Activated CD4-positive, alpha-beta T cell treated with anti-CD3 and anti-CD28 coated beads, Interleukin-2, Interleukin-6, amounts not matched to agents 100 ng/mL and 50 ng/mL, durations not matched to agents 16 hours and 8 hours (primary cell): Measurements from ENCODE around the gene PLXNA2.

ENCODE experiments used
- DNase-seq: peaks from one replicate; pipeline ENCODE4 v3.0.0-alpha.2; 2020

PLXNA2 gene

DNA sequence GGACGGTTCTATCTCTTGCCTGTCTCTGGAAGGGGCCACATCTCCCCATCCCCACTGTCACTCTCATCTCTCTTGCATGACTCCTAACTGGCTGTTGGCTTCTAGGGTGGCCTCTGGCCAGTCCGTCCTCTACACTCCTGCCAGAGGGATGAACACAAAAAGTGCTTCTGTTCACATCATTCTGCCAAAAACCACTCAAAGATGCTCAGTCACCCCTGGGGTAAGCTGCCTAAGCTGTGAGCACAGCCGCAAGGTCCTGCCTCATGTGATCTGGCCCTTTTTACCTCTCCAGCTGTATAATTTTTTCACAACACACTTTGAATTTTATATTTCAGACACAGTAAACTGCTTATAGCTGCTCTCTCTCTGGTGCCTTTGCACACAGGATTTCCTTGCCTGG lies 235.7 kb downstream of the PLXNA2 start:
- no peak for DNase-seq

GRCh38 chr1:208007938-208008342 lies 236.2 kb downstream of the PLXNA2 start:
- no peak for DNase-seq

- DNase-seq: no peak
Observed at GRCh38 chr1:208007319-208007937, 236.8 kb downstream of the PLXNA2 start.

GRCh38 chr1:208006258-208006920 lies 237.8 kb downstream of the PLXNA2 start:
- DNase-seq: no peak

DNA sequence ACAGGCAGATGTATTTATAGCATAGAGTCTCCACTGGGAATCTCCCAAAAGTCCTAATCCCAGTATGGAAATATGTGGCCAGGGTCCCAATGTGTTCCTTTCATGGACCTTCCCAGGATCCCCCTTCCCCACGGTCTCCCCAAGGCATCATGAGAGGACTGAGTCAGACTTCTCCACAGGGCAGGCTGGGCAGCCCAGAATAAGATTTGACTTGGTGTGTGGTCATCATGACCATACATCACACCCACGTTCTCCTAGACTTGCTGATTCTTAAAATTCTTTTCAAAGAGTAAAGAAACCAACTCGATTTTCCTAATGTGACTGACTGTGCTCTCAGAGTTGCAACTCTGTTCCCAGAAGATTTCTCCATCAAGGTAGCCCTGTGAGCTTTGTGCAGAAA lies 239.3 kb downstream of the PLXNA2 start:
- DNase-seq: no peak

GRCh38 chr1:208003241-208003640 lies 240.9 kb downstream of the PLXNA2 start:
- DNase-seq: no peak

- no peak for DNase-seq
Observed at GRCh38 chr1:208002672-208003071, 241.5 kb downstream of the PLXNA2 start.

DNA sequence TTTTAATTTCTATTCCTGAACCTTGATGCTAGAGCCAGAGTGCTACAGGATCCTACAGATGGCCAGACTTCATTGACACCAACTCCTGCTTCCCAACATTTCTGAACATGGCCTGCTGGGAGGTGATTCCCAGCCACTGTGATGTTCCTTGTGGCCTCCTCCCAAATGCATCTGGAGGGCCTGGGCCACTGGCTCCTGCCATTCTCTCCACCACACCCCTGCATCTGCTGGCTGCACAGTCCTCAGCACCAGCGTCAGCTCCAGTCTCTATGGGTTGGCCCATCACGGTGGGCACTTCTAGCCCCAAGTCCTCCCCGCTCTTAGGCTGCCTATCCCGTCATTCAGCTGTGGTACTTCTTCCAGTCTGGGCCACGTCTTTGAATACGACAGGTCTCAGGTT lies 242.1 kb downstream of the PLXNA2 start:
- no peak for DNase-seq

GRCh38 chr1:208000504-208000903 lies 243.7 kb downstream of the PLXNA2 start:
- no peak for DNase-seq

- no peak for DNase-seq
Observed at GRCh38 chr1:207999972-208000371, 244.2 kb downstream of the PLXNA2 start.

- DNase-seq: no peak
Observed at GRCh38 chr1:207999274-207999915, 244.8 kb downstream of the PLXNA2 start.

DNA sequence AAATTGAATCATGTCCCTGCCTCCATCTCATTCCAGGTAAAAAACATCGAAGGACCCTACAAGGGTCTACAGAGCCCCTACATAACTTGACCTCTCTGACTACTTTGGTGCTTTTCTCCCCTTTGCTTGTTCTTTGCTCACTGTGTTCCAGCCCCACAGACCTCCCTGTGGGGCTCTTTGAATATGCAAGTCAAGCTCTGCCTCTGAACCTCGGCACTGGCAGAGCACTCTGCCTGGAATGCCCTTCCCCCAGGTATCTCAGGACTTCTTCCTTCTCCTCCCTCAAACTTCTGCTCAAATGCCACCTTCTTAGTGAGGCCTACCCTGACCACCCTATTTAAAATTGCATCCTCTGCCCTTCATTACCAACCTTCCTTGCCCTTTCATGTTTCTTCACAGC lies 245.5 kb downstream of the PLXNA2 start:
- DNase-seq: no peak

- peak; percentile 57 for DNase-seq
Observed at GRCh38 chr1:207997486-207998268, 246.5 kb downstream of the PLXNA2 start.

GRCh38 chr1:207996636-207997035 lies 247.5 kb downstream of the PLXNA2 start:
- DNase-seq: no peak

- no peak for DNase-seq
Observed at GRCh38 chr1:207995576-207995975, 248.6 kb downstream of the PLXNA2 start.

GRCh38 chr1:207993477-207994445 lies 250.4 kb downstream of the PLXNA2 start:
- DNase-seq: no peak

- DNase-seq: no peak
Observed at GRCh38 chr1:207992677-207993236, 251.4 kb downstream of the PLXNA2 start.

DNA sequence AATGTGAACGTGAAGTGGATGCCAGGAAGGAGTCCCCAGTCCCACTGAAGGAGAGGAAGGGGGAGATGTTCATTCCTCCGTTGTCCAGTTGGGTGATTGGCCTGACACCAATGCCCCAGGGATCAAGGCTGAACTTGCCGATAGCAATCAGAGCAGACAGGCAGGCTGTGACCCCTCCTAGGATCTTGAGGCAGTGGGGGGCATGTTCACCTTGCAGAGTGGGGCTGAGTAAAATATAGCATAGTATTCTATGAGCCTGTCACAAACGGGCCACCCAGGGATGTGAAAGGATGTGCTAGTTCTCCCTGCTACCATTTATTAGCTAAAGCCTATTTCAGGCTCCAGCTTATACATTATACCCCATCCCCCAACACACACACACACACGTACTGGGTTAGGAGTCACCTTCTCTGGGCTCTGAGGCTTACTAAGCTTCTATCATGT lies 252.6 kb downstream of the PLXNA2 start:
- no peak for DNase-seq

DNA sequence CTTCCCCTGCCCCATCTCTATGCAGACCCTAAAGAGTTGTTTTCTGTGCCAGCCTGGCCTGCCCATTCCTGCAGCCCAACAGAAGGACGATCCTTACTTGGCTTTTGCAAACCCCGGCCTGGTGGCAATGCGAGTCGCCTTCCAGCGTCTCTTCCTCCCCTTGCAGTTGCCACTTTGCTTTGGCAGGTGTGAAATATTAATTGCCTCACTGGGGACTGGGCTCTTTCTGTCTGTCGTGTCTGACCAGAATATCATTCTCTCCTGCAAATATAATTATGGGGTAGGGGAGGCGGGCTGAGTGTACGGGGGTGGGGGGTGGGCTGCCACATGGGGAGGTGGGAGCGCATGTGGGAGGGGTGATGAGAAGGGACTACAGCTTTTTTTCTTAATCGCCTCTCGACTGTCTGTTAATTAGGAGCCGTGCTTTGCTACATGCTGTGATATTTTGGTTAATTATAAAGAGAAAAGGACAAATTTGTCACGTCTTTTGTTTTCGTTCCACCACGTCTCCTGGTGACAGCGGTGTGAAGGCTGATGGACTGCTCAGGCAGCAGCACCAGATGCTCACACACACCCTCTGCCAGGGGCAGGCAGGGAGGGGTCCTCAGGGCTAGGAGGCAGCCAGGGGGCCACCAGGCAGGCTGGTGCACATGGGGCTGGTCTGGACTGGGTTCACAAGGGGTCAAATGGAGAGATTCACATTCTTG lies 253.2 kb downstream of the PLXNA2 start:
- DNase-seq: no peak

DNA sequence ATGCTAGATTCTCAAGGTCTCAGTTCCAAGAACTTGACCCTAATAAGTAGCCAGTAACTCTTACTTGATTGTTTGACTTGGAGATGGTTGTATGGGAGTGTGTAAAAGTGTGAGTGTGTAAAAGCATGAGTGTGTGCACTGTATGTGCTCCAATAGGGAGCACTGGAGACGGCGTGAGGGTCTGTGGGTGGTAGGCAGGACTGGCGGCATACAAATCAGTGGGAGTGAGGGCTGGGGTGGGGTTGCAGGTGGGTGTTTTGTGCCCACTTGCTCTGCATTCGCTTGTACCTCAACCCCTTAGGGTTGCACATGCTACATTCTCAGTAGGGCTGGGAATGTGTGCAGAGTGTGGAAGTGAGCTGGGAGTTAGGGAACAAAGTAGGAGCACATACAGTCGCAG lies 253.7 kb downstream of the PLXNA2 start:
- no peak for DNase-seq
